Endothelial cell of umbilical vein (primary cell): ENCODE data around the gene ARHGAP42. TPM values are rescaled to one million over a fixed set of nuclear protein-coding genes. Genes with fewer than 3 reads are reported as not detected.

Source experiments
- BruUV-seq: library from RNA; stranded (reverse); fragments of 400-500 nt; replicated peaks from 2 replicates; lab custom pipeline; 2021; lab: Mats Ljungman, UMichigan
- CTCF ChIA-PET: fragments of 300-600, 350-600 bp; sonication (Branson Sonifier 250); formaldehyde crosslinking; loops from one replicate; lab custom pipeline; 2021; ENCODE audit warnings: antibody characterized with exemption, inconsistent platforms; lab: Charles Lee
- POLR2A ChIA-PET: fragments of 300-600, 350-600 bp; sonication (Branson Sonifier 250); formaldehyde crosslinking; loops from one replicate; lab custom pipeline; 2021; ENCODE audit warnings: antibody characterized with exemption, inconsistent platforms; lab: Charles Lee
- DNase-seq: peaks from one replicate; pipeline ENCODE4 v3.0.0-alpha.2; 2011; ENCODE audit warnings: low read depth, low spot score
- FAIRE-seq: peaks from 2 replicates; lab custom pipeline; 2011; peaks lifted over from hg19 to GRCh38; lab: Jason Lieb, UNC
- H2AFZ ChIP-seq: 2 replicates; pipeline ENCODE4 v1.6.0; 2012; ENCODE audit warnings: low read depth, low read length, control low read depth, inconsistent platforms
- H3K27ac ChIP-seq: 2 replicates; pipeline ENCODE4 v1.5.1; 2011; ENCODE audit warnings: low read depth, mild to moderate bottlenecking, control low read depth, low read length, moderate library complexity; ENCODE audit not compliant: insufficient read depth
- H3K27me3 ChIP-seq, 2 experiments: 2 replicates each; pipeline versions ENCODE4 v1.6.0 to v1.6.1; 2011; ENCODE audit warnings: low read length in 2 of 2, mixed read lengths in 1 of 2; ENCODE audit not compliant: control insufficient read depth in 2 of 2, insufficient read depth in 2 of 2
- H3K36me3 ChIP-seq, 2 experiments: 2 replicates in 1 of 2; 3 replicates in 1 of 2; pipeline ENCODE4 v1.5.1; 2011; ENCODE audit warnings: low read length in 2 of 2, mild to moderate bottlenecking in 1 of 2, moderate library complexity in 1 of 2; ENCODE audit not compliant: control insufficient read depth in 2 of 2, insufficient read depth in 2 of 2; ENCODE audit errors: extremely low read depth in 1 of 2
- H3K4me1 ChIP-seq: 3 replicates; pipeline ENCODE4 v1.5.1; 2011; ENCODE audit warnings: mild to moderate bottlenecking, low read length; ENCODE audit not compliant: control insufficient read depth, insufficient read depth; ENCODE audit errors: extremely low read depth
- H3K4me2 ChIP-seq: 2 replicates; pipeline ENCODE4 v1.6.1; 2011; ENCODE audit warnings: low read length, control low read depth, mixed read lengths; ENCODE audit not compliant: insufficient read depth
- H3K4me3 ChIP-seq, 3 experiments: fragments of 200-600 bp in 1 of 3; sonication (generic), shearing (Covaris generic) in 1 of 3; replicated peaks in 1 of 3; 2 replicates each; pipeline ENCODE4 v1.5.1; 2011 to 2016; ENCODE audit warnings: control low read depth in 3 of 3, low read length in 3 of 3, mild to moderate bottlenecking in 2 of 3, inconsistent platforms in 1 of 3, low read depth in 1 of 3, moderate library complexity in 1 of 3; ENCODE audit not compliant: insufficient read depth in 1 of 3
- H3K79me2 ChIP-seq: 2 replicates; pipeline ENCODE4 v1.6.0; 2012; ENCODE audit warnings: low read length, inconsistent platforms; ENCODE audit not compliant: control insufficient read depth, insufficient read depth
- H3K9ac ChIP-seq: replicated peaks from 2 replicates; pipeline ENCODE3; 2011; ENCODE audit warnings: low read length, control low read depth; ENCODE audit not compliant: insufficient read depth; ENCODE audit errors: extremely low read depth
- H3K9me1 ChIP-seq: replicated peaks from 3 replicates; pipeline ENCODE4 v1.6.0; 2011; ENCODE audit warnings: mild to moderate bottlenecking, low read length; ENCODE audit not compliant: control insufficient read depth, insufficient read depth; ENCODE audit errors: extremely low read depth
- H3K9me3 ChIP-seq: replicated peaks from 2 replicates; pipeline ENCODE4 v1.5.1; 2012; ENCODE audit warnings: low read length, inconsistent platforms; ENCODE audit not compliant: control insufficient read depth, insufficient read depth
- H4K20me1 ChIP-seq: replicated peaks from 2 replicates; pipeline ENCODE3; 2011; ENCODE audit warnings: mild to moderate bottlenecking, low read length; ENCODE audit not compliant: control insufficient read depth, insufficient read depth; ENCODE audit errors: extremely low read depth
- EZH2 ChIP-seq: IDR thresholded peaks from 2 replicates; pipeline ENCODE4 v1.6.1; 2012; ENCODE audit warnings: borderline replicate concordance, low read depth, mild to moderate bottlenecking, moderate library complexity, low read length, inconsistent platforms; ENCODE audit not compliant: severe bottlenecking
- FOS ChIP-seq: IDR thresholded peaks from 2 replicates; pipeline ENCODE4 v1.6.1; 2011; ENCODE audit warnings: mild to moderate bottlenecking, low read length, moderate library complexity, borderline replicate concordance; ENCODE audit not compliant: insufficient read depth
- GATA2 ChIP-seq: IDR thresholded peaks from 2 replicates; pipeline ENCODE4 v1.7.0; 2011; ENCODE audit warnings: low read depth, mild to moderate bottlenecking, moderate library complexity, mixed read lengths, low read length; ENCODE audit not compliant: insufficient read length, insufficient read depth
- JUN ChIP-seq: IDR thresholded peaks from 2 replicates; pipeline ENCODE4 v1.6.1; 2011; ENCODE audit warnings: borderline replicate concordance, low read depth; ENCODE audit not compliant: insufficient read length, insufficient read depth
- POLR2AphosphoS5 ChIP-seq: IDR thresholded peaks from 2 replicates; pipeline ENCODE4 v1.6.1; 2012; ENCODE audit warnings: low read depth, mild to moderate bottlenecking, control low read depth, low read length, moderate library complexity; ENCODE audit not compliant: insufficient read depth
- dilution Hi-C: fragments of 300-500 bp; cut with MboI; formaldehyde crosslinking; loops from one replicate; pipeline ENCODE4 v1.15.0; 2019; ENCODE audit warnings: low sequenced_read_pairs; ENCODE audit not compliant: extremely low pct_ligation_motif_present
- intact Hi-C: fragments of 100-400 bp; cut with micrococcal nuclease; formaldehyde crosslinking; loops from one replicate; pipeline ENCODE4 v1.10.0; 2022
- polyA plus RNA-seq, 4 experiments: library from polyadenylated mRNA; depleted of rRNA in 3 of 4; stranded (reverse) in 3 of 4; unstranded in 1 of 4; fragments of >200 nt; gene quantifications; 2 replicates each; pipeline versions ENCODE4 v1.2.1 to v1.2.3, GENCODE V29; 2011 to 2012; ENCODE audit warnings: missing spikeins in 1 of 4
- total RNA-seq: library from RNA; stranded (reverse); gene quantifications from 2 replicates; pipeline ENCODE4 v1.2.3, GENCODE V29; 2021
- TF ChIP-seq, protein P1 (sequence below): IDR thresholded peaks from 2 replicates; pipeline ENCODE4 v1.6.1; 2011; ENCODE audit not compliant: insufficient read depth, insufficient read length
- TF ChIP-seq, protein P2 (sequence below), 2 donors: IDR thresholded peaks; 1 replicate in 1 of 2; 2 replicates in 1 of 2; pipeline ENCODE4 v1.5.1; 2011; ENCODE audit warnings: low read length in 2 of 2, mild to moderate bottlenecking in 2 of 2, moderate library complexity in 2 of 2, control low read depth in 1 of 2, inconsistent platforms in 1 of 2, low read depth in 1 of 2; ENCODE audit not compliant: insufficient read depth in 1 of 2; ENCODE audit errors: extremely low read depth in 1 of 2

ARHGAP42 gene
- total and polyA plus RNA-seq, 2 donors (not counting 3 experiments of a cell fraction or from before 2014, with no cell fraction given), result 1.8 to 2.4 TPM

DNA sequence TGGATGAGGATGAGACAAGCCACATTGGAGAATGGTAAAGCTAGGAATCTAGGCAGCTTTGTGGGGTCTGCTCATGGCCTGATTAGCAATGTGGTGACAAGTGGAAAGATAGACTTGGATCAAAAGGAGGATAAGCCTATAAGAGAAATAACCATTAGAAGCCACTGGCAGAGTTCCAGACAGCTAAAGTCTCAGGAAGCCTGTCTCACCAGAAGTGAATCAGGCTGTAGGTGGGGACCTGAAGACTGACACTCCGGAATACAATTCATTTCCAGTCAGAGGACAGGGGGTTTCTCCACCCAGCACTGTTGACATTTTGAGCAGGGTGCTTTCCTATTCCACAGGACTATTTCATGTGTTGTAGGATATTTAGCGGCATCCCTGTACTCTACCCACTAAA lies 129.7 kb downstream of the ARHGAP42 start:
- TF ChIP-seq EZH2, result no peak
- no peak for TF ChIP-seq JUN
- TF ChIP-seq, protein P1, sequence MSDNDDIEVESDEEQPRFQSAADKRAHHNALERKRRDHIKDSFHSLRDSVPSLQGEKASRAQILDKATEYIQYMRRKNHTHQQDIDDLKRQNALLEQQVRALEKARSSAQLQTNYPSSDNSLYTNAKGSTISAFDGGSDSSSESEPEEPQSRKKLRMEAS, result no peak
- peak; percentile 32 for TF ChIP-seq GATA2
- no peak for TF ChIP-seq POLR2AphosphoS5
- TF ChIP-seq, protein P2, sequence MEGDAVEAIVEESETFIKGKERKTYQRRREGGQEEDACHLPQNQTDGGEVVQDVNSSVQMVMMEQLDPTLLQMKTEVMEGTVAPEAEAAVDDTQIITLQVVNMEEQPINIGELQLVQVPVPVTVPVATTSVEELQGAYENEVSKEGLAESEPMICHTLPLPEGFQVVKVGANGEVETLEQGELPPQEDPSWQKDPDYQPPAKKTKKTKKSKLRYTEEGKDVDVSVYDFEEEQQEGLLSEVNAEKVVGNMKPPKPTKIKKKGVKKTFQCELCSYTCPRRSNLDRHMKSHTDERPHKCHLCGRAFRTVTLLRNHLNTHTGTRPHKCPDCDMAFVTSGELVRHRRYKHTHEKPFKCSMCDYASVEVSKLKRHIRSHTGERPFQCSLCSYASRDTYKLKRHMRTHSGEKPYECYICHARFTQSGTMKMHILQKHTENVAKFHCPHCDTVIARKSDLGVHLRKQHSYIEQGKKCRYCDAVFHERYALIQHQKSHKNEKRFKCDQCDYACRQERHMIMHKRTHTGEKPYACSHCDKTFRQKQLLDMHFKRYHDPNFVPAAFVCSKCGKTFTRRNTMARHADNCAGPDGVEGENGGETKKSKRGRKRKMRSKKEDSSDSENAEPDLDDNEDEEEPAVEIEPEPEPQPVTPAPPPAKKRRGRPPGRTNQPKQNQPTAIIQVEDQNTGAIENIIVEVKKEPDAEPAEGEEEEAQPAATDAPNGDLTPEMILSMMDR (IDR thresholded peaks at IDR 0.05; ENCODE audit: extremely low read depth in 1 of 2, insufficient read depth in 1 of 2, low read depth in 1 of 2, low read length in 2 of 2), result no peak
- TF ChIP-seq FOS, result peak; percentile 60
- peak; percentile 58 for DNase-seq
- H3K9ac ChIP-seq, result no peak overlapping the region
- no peaks in the 10 kb centered on the region for H4K20me1 ChIP-seq
- POLR2A ChIA-PET, result no interaction called here
- H3K9me1 ChIP-seq, result no peaks in the 10 kb centered on the region
- H3K9me3 ChIP-seq, result no peaks in the 10 kb centered on the region
- intact Hi-C loops, result no loop called here
- FAIRE-seq, result peak; percentile 78
- no peaks in the 10 kb centered on the region for H3K79me2 ChIP-seq
- no peak overlapping the region for H3K27ac ChIP-seq
- CTCF ChIA-PET, result interaction anchor here (1.0 to 4.3 kb wide), 6 partner anchors 8 to 22 kb away, joined by 3 to 21 read pairs (median 5); no protein-coding TSS in a partner anchor
- peak overlapping the region; percentile 23 for H3K4me2 ChIP-seq
- BruUV-seq, result no TSS peak
- peaks cover 8% of the 10 kb centered on the region for H3K4me1 ChIP-seq
- no peaks in the 10 kb centered on the region for H3K27me3 ChIP-seq
- dilution Hi-C loops, result no loop called here
- H3K36me3 ChIP-seq, result no peaks in the 10 kb centered on the region
- H3K4me3 ChIP-seq, result no peak overlapping the region
- H2AFZ ChIP-seq, result no peak overlapping the region
